WERI-Rb-1 (cell line): ENCODE measurements around the gene CYP2A6.

Experiments
- DNase-seq: peaks from one replicate; pipeline ENCODE4 v3.0.0-alpha.2; 2020
- H3K27ac ChIP-seq: fragments of 250-450 bp; sonication (Bioruptor Pico); 2 replicates; pipeline ENCODE4 v1.5.1; 2020; ENCODE audit warnings: mild to moderate bottlenecking, moderate library complexity
- H3K27me3 ChIP-seq: fragments of 250-450 bp; sonication (Bioruptor Pico); 2 replicates; pipeline ENCODE4 v1.5.1; 2021; ENCODE audit warnings: mild to moderate bottlenecking, low read depth, moderate library complexity; ENCODE audit not compliant: insufficient read depth, severe bottlenecking
- H3K36me3 ChIP-seq: fragments of 250-450 bp; sonication (Bioruptor Pico); 2 replicates; pipeline ENCODE4 v1.5.1; 2020; ENCODE audit warnings: mild to moderate bottlenecking, moderate library complexity
- H3K4me3 ChIP-seq: 2 replicates; pipeline ENCODE4 v1.5.1; 2011; ENCODE audit warnings: low read depth, mild to moderate bottlenecking, control low read depth, low read length
- H3K9me3 ChIP-seq: fragments of 250-450 bp; sonication (Bioruptor Pico); 2 replicates; pipeline ENCODE4 v1.5.1; 2021; ENCODE audit warnings: mild to moderate bottlenecking, moderate library complexity; ENCODE audit not compliant: severe bottlenecking
- TF ChIP-seq, protein P1 (sequence below): IDR thresholded peaks from 2 replicates; pipeline ENCODE4 v1.5.1; 2011; ENCODE audit warnings: low read depth, mild to moderate bottlenecking, control low read depth, inconsistent platforms, low read length

CYP2A6 gene

DNA sequence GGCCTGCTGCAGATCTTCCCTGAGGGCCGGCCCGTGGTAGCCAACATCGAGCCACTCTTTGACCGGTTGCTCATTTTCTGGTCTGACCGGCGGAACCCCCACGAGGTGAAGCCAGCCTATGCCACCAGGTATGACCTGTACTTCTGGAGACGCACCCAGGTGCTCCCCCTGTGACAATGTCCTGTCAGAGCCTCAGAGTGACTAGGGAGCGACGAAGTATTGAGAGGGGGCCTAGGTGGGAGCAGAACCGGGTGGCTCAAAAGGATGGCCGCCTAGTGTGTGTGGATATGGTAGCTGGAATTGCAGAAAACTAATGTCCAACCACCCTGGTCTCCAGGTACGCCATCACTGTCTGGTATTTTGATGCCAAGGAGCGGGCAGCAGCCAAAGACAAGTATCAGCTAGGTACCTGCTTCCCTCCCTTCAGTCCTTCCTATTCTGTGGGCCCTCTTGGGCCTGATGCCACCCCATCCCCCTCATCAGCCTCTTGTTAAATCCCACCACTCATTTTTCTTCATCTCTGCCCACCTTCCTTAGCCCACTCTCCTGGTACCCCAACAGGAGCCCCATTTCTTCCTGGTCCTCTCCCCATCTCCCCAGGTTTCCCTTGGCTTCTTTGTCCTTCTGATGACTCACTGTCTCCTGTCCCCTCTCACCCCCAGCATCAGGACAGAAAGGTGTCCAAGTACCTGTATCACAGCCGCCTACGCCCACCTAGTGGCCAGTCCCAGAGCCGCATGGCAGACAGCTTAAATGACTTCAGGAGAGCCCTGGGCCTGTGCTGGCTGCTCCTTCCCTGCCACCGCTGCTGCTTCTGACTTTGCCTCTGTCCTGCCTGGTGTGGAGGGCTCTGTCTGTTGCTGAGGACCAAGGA, 42.9 kb downstream of the CYP2A6 start:
- H3K27ac ChIP-seq, result no peak overlapping the region
- DNase-seq, result peak; percentile 73
- no peaks in the 10 kb centered on the region for H3K27me3 ChIP-seq
- peaks cover 72% of the 10 kb centered on the region for H3K36me3 ChIP-seq
- TF ChIP-seq, protein P1, sequence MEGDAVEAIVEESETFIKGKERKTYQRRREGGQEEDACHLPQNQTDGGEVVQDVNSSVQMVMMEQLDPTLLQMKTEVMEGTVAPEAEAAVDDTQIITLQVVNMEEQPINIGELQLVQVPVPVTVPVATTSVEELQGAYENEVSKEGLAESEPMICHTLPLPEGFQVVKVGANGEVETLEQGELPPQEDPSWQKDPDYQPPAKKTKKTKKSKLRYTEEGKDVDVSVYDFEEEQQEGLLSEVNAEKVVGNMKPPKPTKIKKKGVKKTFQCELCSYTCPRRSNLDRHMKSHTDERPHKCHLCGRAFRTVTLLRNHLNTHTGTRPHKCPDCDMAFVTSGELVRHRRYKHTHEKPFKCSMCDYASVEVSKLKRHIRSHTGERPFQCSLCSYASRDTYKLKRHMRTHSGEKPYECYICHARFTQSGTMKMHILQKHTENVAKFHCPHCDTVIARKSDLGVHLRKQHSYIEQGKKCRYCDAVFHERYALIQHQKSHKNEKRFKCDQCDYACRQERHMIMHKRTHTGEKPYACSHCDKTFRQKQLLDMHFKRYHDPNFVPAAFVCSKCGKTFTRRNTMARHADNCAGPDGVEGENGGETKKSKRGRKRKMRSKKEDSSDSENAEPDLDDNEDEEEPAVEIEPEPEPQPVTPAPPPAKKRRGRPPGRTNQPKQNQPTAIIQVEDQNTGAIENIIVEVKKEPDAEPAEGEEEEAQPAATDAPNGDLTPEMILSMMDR, result peak; percentile 50
- H3K4me3 ChIP-seq, result no peak overlapping the region
- no peaks in the 10 kb centered on the region for H3K9me3 ChIP-seq

DNA sequence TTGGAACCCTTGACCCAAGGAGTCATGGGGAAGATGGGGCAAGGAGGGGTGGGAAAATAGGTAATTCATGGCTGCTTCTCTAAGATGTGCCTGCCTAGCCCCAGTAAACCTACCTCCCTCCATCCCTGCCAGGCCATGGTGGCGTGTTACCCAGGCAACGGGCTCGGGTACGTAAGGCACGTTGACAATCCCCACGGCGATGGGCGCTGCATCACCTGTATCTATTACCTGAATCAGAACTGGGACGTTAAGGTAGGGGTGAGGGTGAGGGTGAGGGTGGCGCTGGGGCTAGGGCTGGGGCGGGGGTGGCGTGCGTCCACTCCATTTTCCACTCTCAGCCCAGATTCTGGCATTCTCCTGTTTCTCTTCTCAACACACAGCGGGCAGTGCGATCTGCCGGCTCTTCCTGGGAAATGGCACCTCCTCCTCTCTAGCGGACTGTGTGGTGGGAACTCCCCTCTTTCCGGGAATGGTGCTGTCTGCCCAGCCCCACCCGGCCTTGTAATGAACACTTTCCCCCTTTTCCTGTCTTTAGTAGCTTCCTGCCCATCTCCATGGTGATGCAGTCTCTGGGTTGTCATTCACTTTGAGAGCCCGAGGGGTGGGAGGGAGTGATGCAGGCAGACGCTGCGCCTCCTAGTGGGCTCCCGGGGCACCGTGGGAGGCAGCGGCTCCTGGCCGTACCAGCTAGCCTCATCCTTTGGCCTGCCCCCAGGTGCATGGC, 43.7 kb downstream of the CYP2A6 start:
- Histone ChIP-seq H3K9me3 (no peaks in the 10 kb centered on the region), H3K27ac (no peak overlapping the region), H3K27me3 (no peaks in the 10 kb centered on the region), H3K36me3 (peaks cover 80% of the 10 kb centered on the region), H3K4me3 (no peak overlapping the region)
- TF ChIP-seq, protein P1, result peak; percentile 91
- DNase-seq, result peak; percentile 81

DNA sequence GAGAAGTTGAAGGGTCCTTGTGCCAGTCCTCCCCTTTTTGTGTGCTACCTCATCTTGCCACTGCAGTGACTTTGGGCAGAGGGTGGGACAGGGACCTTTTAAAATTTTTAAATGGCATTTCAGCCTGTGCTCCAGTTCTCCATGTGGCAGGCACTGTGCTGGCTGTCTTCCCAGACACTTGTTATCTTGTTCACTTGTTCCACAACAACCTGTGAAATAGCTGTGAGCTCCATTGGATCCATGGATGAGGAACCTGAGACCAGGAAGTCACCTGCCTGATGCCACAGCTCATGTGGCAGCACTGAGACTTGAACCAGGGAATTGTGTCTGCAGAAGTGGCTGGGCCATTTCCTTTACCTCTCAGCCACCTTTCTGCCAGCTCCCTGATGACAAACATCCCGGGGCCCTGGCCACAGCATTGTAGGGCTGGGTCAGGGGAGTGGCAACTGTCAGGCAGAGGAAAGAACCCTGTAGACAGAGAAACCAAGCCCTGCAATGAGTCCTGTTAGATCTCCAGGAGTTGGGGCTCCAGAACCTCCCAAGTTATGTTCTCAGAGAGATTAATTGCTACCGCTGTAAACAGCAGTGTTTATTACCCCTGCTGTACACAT, 44.9 kb downstream of the CYP2A6 start:
- TF ChIP-seq, protein P1, result no peak
- no peak overlapping the region; the same call in 1 of the 2 replicates for H3K27ac ChIP-seq
- no peaks in the 10 kb centered on the region for H3K9me3 ChIP-seq
- no peak for DNase-seq
- H3K27me3 ChIP-seq, result no peaks in the 10 kb centered on the region
- H3K36me3 ChIP-seq, result peaks cover 92% of the 10 kb centered on the region
- no peak overlapping the region for H3K4me3 ChIP-seq

DNA sequence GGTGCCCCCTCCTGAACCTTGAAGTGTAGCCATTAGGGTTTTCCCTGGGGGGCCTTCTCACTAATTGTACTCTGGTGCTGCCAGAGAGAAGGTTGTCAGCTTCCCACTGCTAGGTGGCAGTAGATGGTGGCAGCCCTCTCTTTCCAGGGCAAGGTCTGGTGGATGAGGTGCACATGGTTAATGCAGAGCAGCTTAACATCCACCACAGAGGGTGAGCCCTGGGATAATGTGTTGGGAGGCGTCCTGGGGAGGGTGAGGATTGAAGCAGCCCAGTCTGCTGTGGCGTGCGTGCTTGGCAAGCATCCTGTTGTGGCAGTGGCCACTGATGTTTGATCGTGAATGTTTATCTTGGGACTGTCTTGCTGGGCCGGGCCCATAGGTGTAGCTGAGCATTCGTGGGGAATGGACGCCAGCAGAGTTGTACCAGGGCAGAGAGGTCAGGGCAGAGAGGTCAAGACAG, 45.4 kb downstream of the CYP2A6 start:
- Histone ChIP-seq H3K27ac (peak overlapping the region; percentile 28; the same call in 1 of the 2 replicates), H3K27me3 (no peaks in the 10 kb centered on the region), H3K4me3 (no peak overlapping the region), H3K36me3 (peaks cover 94% of the 10 kb centered on the region), H3K9me3 (no peaks in the 10 kb centered on the region)
- TF ChIP-seq, protein P1, result peak; percentile 31; the same call in 1 of the 2 replicates
- DNase-seq, result peak; percentile 49

DNA sequence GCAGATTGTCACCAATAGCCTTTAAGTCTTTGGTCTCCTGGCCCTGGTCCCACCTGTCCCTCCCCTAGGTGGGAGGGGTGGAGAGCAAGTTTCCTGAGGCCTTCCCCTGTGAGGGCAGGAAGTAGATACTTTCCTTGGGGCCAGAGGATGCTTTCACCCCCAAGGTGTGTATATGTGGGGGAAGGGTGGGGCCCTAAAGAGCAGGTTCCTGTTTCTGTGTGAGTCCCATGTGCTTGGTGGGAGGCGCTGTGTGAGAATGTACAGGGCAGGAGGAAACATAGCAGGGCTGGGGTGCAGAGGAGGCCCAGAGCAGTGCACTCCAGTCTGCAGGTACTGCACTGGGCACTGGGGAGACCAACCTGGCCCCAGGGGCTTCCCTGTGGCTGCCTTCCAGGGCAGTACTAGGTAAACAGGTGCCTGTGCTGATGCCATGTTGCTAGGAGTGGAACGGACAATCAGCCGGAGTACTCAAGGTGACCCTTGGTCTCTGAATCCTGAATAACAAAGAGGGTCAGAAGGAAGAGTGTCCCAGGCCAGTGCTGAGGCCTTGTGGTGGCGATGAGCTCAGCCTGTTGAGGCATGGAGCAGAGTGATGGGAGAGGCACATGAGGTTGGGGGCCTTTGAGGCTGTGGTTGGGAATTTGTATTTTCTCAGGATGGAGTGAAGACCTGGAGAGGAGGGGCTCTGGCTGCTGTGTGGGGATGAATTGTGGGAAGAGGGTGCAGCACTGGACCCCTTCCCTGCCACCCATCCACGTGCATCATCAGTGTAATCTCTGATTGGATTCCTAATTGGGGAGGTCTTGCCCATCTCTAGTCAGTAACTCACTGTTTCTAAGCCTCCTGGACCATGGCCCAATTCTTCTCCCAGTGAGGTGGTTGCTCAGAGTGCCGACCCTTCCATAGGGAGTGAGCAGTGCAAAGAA, 46.1 kb downstream of the CYP2A6 start:
- Histone ChIP-seq H3K27ac (peak overlapping the region; percentile 71), H3K36me3 (peaks cover 87% of the 10 kb centered on the region), H3K9me3 (no peaks in the 10 kb centered on the region), H3K27me3 (no peaks in the 10 kb centered on the region), H3K4me3 (no peak overlapping the region)
- TF ChIP-seq, protein P1, result no peak
- DNase-seq, result peak; percentile 68
